HCT116 (cell line): ENCODE results near the gene FKBP3. TPM values are rescaled to one million over a fixed set of nuclear protein-coding genes. Genes with fewer than 3 reads are reported as not detected.

Experiments
- ATAC-seq: fragments of 200-7000 bp; cut with Tn5 transposase; 2 replicates; pipeline ENCODE4 v1.9.1; 2020; ENCODE audit warnings: mild to moderate bottlenecking, moderate library complexity
- BruUV-seq: library from RNA; stranded (reverse); fragments of 400-500 nt; replicated peaks from 2 replicates; lab custom pipeline; 2021; lab: Mats Ljungman, UMichigan
- CTCF ChIA-PET: fragments of 300-600 bp; sonication (Branson Sonifier 250); formaldehyde crosslinking; loops from one replicate; lab custom pipeline; 2021; ENCODE audit warnings: antibody characterized with exemption; lab: Charles Lee
- POLR2A ChIA-PET: fragments of 300-600, 350-600 bp; sonication (Branson Sonifier 250); formaldehyde crosslinking; loops from one replicate; lab custom pipeline; 2021; ENCODE audit warnings: antibody characterized with exemption; lab: Charles Lee
- RAD21 ChIA-PET, 2 experiments: fragments of 300-600 bp; sonication (Branson Sonifier 250); formaldehyde crosslinking; loops; one replicate each; lab custom pipeline; 2023; ENCODE audit warnings: low total read pairs in 2 of 2; ENCODE audit not compliant: uncharacterized antibody in 2 of 2, unreplicated experiment in 2 of 2, low non-redundant PET in 1 of 2; lab: Charles Lee
- DNase-seq: peaks from one replicate; pipeline ENCODE4 v3.0.0-alpha.2; 2010; ENCODE audit warnings: low read depth, low spot score
- H2AFZ ChIP-seq: fragments of 200-600 bp; shearing (Covaris generic), sonication (generic); 2 replicates; pipeline ENCODE4 v1.6.1; 2017; ENCODE audit warnings: low read depth, mixed run types, mixed read lengths, antibody characterized with exemption, low read length; ENCODE audit not compliant: poor library complexity, severe bottlenecking
- H3K27ac ChIP-seq: 2 replicates; pipeline ENCODE4 v1.5.1; 2012; ENCODE audit warnings: low read depth, low read length
- H3K27me3 ChIP-seq: fragments of 200-600 bp; sonication (generic); 2 replicates; pipeline ENCODE4 v1.6.1; 2016; ENCODE audit warnings: mixed run types, low read length, mixed read lengths; ENCODE audit not compliant: insufficient read depth
- H3K36me3 ChIP-seq, 2 experiments: fragments of 200-500 bp in 1 of 2; fragments of 200-600 bp in 1 of 2; sonication (Bioruptor generic) in 1 of 2; sonication (generic) in 1 of 2; 2 replicates each; pipeline versions ENCODE4 v1.5.1 to v1.6.1; 2014 to 2016; ENCODE audit warnings: low read length in 2 of 2, inconsistent platforms in 1 of 2, mixed read lengths in 1 of 2, mixed run types in 1 of 2; ENCODE audit not compliant: insufficient read depth in 2 of 2, control insufficient read depth in 1 of 2
- H3K4me1 ChIP-seq, 2 experiments: fragments of 200-600 bp in 1 of 2; sonication (generic) in 1 of 2; 2 replicates each; pipeline versions ENCODE4 v1.5.1 to v1.6.1; 2012 to 2017; ENCODE audit warnings: low read length in 2 of 2, inconsistent platforms in 1 of 2, mild to moderate bottlenecking in 1 of 2, mixed read lengths in 1 of 2, mixed run types in 1 of 2, moderate library complexity in 1 of 2; ENCODE audit not compliant: insufficient read depth in 2 of 2, control insufficient read depth in 1 of 2
- H3K4me2 ChIP-seq: fragments of 200-600 bp; sonication (generic); 2 replicates; pipeline ENCODE4 v1.6.1; 2017; ENCODE audit warnings: mixed run types, low read length, mixed read lengths
- H3K4me3 ChIP-seq, 2 experiments: fragments of 200-600 bp in 1 of 2; sonication (generic) in 1 of 2; replicated peaks in 1 of 2; 2 replicates each; pipeline ENCODE4 v1.5.1; 2011 to 2016; ENCODE audit warnings: low read length in 2 of 2, control low read depth in 1 of 2, low read depth in 1 of 2, mild to moderate bottlenecking in 1 of 2, mixed read lengths in 1 of 2, mixed run types in 1 of 2
- H3K79me2 ChIP-seq: fragments of 200-600 bp; sonication (generic); 2 replicates; pipeline ENCODE4 v1.6.1; 2017; ENCODE audit warnings: mild to moderate bottlenecking, mixed run types, low read length, moderate library complexity, mixed read lengths; ENCODE audit not compliant: insufficient read depth
- H3K9ac ChIP-seq: fragments of 200-600 bp; sonication (generic); 2 replicates; pipeline ENCODE4 v1.6.1; 2016; ENCODE audit warnings: low read length, mixed read lengths
- H3K9me2 ChIP-seq: fragments of 200-600 bp; sonication (generic), shearing (Covaris generic); 2 replicates; pipeline ENCODE4 v1.6.1; 2017; ENCODE audit warnings: mixed run types, mild to moderate bottlenecking, moderate library complexity; ENCODE audit not compliant: insufficient read depth
- H3K9me3 ChIP-seq, 2 experiments: fragments of 200-500 bp in 1 of 2; fragments of 200-600 bp in 1 of 2; sonication (Bioruptor generic) in 1 of 2; sonication (generic) in 1 of 2; 2 replicates each; pipeline ENCODE4 v1.6.1; 2014 to 2017; ENCODE audit warnings: low read length in 2 of 2, mixed read lengths in 2 of 2, inconsistent platforms in 1 of 2, low read depth in 1 of 2, mild to moderate bottlenecking in 1 of 2, mixed run types in 1 of 2, moderate library complexity in 1 of 2; ENCODE audit not compliant: control insufficient read depth in 1 of 2, insufficient read depth in 1 of 2
- H4K20me1 ChIP-seq: fragments of 200-600 bp; sonication (generic), shearing (Covaris generic); 2 replicates; pipeline ENCODE4 v1.6.1; 2017; ENCODE audit warnings: mixed run types, mild to moderate bottlenecking, moderate library complexity; ENCODE audit not compliant: insufficient read depth
- ATF3 ChIP-seq: IDR thresholded peaks from 2 replicates; pipeline ENCODE4 v1.6.1; 2012
- CEBPB ChIP-seq: IDR thresholded peaks from 2 replicates; pipeline ENCODE4 v1.6.1; 2012; ENCODE audit warnings: low read depth
- EGR1 ChIP-seq: IDR thresholded peaks from 2 replicates; pipeline ENCODE4 v1.6.1; 2012; ENCODE audit warnings: low read depth
- FOSL1 ChIP-seq: IDR thresholded peaks from 2 replicates; pipeline ENCODE4 v1.6.1; 2012; ENCODE audit warnings: low read depth
- POLR2AphosphoS5 ChIP-seq: IDR thresholded peaks from 2 replicates; pipeline ENCODE4 v1.6.1; 2011; ENCODE audit warnings: mild to moderate bottlenecking, low read depth, low read length, moderate library complexity
- RAD21 ChIP-seq: IDR thresholded peaks from 2 replicates; pipeline ENCODE4 v1.6.1; 2012; ENCODE audit warnings: low read depth, mild to moderate bottlenecking
- REST ChIP-seq: IDR thresholded peaks from 2 replicates; pipeline ENCODE4 v1.6.1; 2012; ENCODE audit warnings: low read depth
- SIN3A ChIP-seq: IDR thresholded peaks from 2 replicates; pipeline ENCODE4 v1.6.1; 2012; ENCODE audit warnings: low read depth
- TCF7L2 ChIP-seq: IDR thresholded peaks from 2 replicates; pipeline ENCODE4 v1.7.0; 2011; ENCODE audit warnings: borderline replicate concordance, inconsistent platforms; ENCODE audit not compliant: insufficient read depth, insufficient read length; ENCODE audit errors: extremely low read depth
- ZBTB33 ChIP-seq: IDR thresholded peaks from 2 replicates; pipeline ENCODE4 v1.6.1; 2011; ENCODE audit warnings: mild to moderate bottlenecking, low read length, moderate library complexity; ENCODE audit not compliant: insufficient replicate concordance; ENCODE audit errors: extremely low read depth
- intact Hi-C: fragments of 100-400 bp; cut with micrococcal nuclease; formaldehyde crosslinking; loops from 2 replicates; pipeline ENCODE4 v1.10.0; 2022
- total RNA-seq: library from RNA; stranded (reverse); gene quantifications from one replicate; pipeline ENCODE4 v1.2.1, GENCODE V29; 2021; ENCODE audit not compliant: unreplicated experiment

FKBP3 gene
- total RNA-seq, 1 experiment from 2014 or later, result 67.8 TPM

- Histone ChIP-seq H3K9ac (no peak overlapping the region), H3K4me3 (no peak overlapping the region), H3K4me2 (no peak overlapping the region), H3K9me2 (no peaks in the 10 kb centered on the region), H3K27me3 (no peaks in the 10 kb centered on the region), H3K79me2 (no peaks in the 10 kb centered on the region), H4K20me1 (no peaks in the 10 kb centered on the region), H3K4me1 (no peaks in the 10 kb centered on the region), H3K9me3 (no peaks in the 10 kb centered on the region), H3K27ac (no peak overlapping the region), H3K36me3 (no peaks in the 10 kb centered on the region), H2AFZ (no peak overlapping the region)
- intact Hi-C loops, result no loop called here
- TF ChIP-seq FOSL1, result no peak
- TF ChIP-seq ZBTB33, result no peak
- no peak for TF ChIP-seq EGR1
- no peak for TF ChIP-seq RAD21
- TF ChIP-seq ATF3, result no peak
- no peak for TF ChIP-seq TCF7L2
- TF ChIP-seq SIN3A, result no peak
- no peak for TF ChIP-seq CEBPB
- TF ChIP-seq REST, result no peak
- no peak for TF ChIP-seq POLR2AphosphoS5
- DNase-seq, result no peak
- ChIA-PET RAD21 (no interaction called here), CTCF (no interaction called here), POLR2A (no interaction called here)
- ATAC-seq, result no peak
- no TSS peak for BruUV-seq
Measured at GRCh38 chr14:45065956-45066355, 68.3 kb downstream of the FKBP3 start.

Other genes with a start within 250 kb of the FKBP3 start
- gene KLHL28, start 172.5 kb downstream of the FKBP3 start, total RNA-seq, result 11.2 TPM
- gene TOGARAM1, start 172.3 kb downstream of the FKBP3 start, total RNA-seq, result 1.9 TPM
- gene PRPF39, start 50.4 kb downstream of the FKBP3 start, total RNA-seq, result 44.7 TPM
- gene FANCM, start 1.4 kb upstream of the FKBP3 start, total RNA-seq, result 10.9 TPM
- 37.9 TPM for gene MIS18BP1, start 118.7 kb upstream of the FKBP3 start, total RNA-seq